GM23248 (cell line): ENCODE measurements around the gene DTWD2.

Experiments
- EZH2 ChIP-seq: fragments of 200-600 bp; sonication (generic); IDR thresholded peaks from 2 replicates; pipeline ENCODE4 v1.6.1; 2018; ENCODE audit warnings: antibody characterized with exemption, mild to moderate bottlenecking; ENCODE audit not compliant: insufficient read depth, poor library complexity, severe bottlenecking
- EZH2phosphoT487 ChIP-seq: fragments of 200-600 bp; sonication (generic); IDR thresholded peaks from 2 replicates; pipeline ENCODE4 v1.6.1; 2018; ENCODE audit warnings: antibody characterized with exemption, moderate library complexity, mild to moderate bottlenecking, low read depth; ENCODE audit not compliant: insufficient read depth

DNA sequence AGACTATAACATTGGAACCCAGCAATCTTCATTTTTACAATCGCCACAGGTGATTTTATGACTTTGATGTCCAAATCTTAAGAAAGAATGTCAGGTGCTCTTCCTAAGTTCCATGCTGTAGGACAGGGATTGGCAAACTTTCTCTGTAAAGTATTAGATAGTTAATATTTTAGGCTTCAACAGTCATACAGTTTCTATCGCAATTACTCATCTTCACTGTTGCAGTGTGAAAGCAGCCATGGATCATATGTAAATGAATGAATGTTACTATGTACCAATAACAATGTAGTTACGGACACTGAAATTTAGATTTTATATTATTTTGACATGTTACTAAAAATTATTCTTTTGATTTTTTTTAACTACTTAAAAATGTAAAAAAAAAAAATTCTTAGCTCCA, 169.7 kb downstream of the DTWD2 start:
- TF ChIP-seq EZH2 (no peak), EZH2phosphoT487 (no peak)
